Duodenal mucosa (tissue), 2 donors: ENCODE data around the gene PCYT1A.
A peak's percentile ranks its signal among the peaks of the same experiment; 100 is the strongest.

Source experiments
- H3K27ac ChIP-seq: one replicate; pipeline ENCODE4 v1.7.0; 2013; ENCODE audit warnings: low read depth, low read length
- H3K27me3 ChIP-seq, 2 donors: one replicate each; pipeline ENCODE4 v1.7.0; 2013; ENCODE audit warnings: low read length in 2 of 2, control low read depth in 1 of 2; ENCODE audit not compliant: insufficient read depth in 2 of 2, control insufficient read depth in 1 of 2
- H3K36me3 ChIP-seq, 2 donors: one replicate each; pipeline ENCODE4 v1.7.0; 2013; ENCODE audit warnings: low read length in 2 of 2, control low read depth in 1 of 2; ENCODE audit not compliant: insufficient read depth in 2 of 2, control insufficient read depth in 1 of 2
- H3K4me1 ChIP-seq, 2 donors: one replicate each; pipeline ENCODE4 v1.7.0; 2013; ENCODE audit warnings: low read length in 2 of 2, control low read depth in 1 of 2; ENCODE audit not compliant: insufficient read depth in 2 of 2, control insufficient read depth in 1 of 2
- H3K4me3 ChIP-seq, 2 donors: one replicate each; pipeline ENCODE4 v1.7.0; 2013; ENCODE audit warnings: low read length in 2 of 2, low read depth in 1 of 2
- H3K9ac ChIP-seq, 2 donors: one replicate each; pipeline ENCODE4 v1.7.0; 2013; ENCODE audit warnings: low read length in 2 of 2, low read depth in 1 of 2
- H3K9me3 ChIP-seq, 2 donors: one replicate each; pipeline ENCODE4 v1.7.0; 2013; ENCODE audit warnings: low read length in 2 of 2, control low read depth in 1 of 2; ENCODE audit not compliant: control insufficient read depth in 1 of 2

The PCYT1A gene

DNA sequence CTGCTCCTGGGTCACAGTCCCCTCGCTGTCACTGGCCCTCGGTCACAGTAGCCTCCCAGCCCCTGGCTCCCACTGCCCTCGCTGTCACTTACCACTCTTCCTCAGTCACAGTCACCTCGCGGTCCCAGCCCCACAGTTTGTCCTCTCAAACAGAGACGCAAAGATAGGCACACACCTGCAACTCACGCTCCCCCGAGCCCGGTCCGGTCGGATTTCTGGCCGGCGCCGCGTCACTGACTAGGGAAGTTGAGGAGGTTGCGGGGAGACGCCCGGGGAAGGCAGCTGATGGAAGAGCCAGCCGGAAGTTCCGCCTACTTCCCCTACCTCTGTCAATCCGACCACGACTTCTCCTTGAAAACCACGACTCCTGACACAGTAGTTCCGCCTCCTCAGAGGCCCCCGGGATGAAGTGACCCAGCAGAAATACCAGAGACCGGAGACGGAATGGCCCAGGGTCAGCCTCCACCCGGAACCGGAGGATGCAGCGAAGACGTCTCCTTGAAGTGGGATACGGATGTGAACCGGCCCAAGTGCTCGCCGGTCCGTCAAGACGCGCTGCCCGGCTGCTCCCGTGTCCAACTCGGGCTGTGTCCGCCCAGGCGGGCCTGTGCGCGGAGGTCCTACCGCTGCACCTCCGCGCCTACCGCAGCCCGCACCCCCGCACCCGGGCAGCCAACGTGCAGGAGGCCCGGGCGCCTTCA, at the start of gene PCYT1A:
Gene PCYT1A (minus strand): TSS at position 287 of the 701 bp plus-strand sequence. CDS start 17,195 bp downstream, outside the sequence.
- Histone ChIP-seq H3K9me3 (no peaks in the 10 kb centered on the region), H3K36me3 (no peaks in the 10 kb centered on the region), H3K27me3 (no peaks in the 10 kb centered on the region), H3K4me3 (peak within 1 kb of the TSS; percentile 96 to 100), H3K27ac (peak within 1 kb of the TSS; percentile 85), H3K4me1 (peaks cover 16 to 21% of the 10 kb centered on the region in 2 donors), H3K9ac (peak within 1 kb of the TSS; percentile 90 to 100)

DNA sequence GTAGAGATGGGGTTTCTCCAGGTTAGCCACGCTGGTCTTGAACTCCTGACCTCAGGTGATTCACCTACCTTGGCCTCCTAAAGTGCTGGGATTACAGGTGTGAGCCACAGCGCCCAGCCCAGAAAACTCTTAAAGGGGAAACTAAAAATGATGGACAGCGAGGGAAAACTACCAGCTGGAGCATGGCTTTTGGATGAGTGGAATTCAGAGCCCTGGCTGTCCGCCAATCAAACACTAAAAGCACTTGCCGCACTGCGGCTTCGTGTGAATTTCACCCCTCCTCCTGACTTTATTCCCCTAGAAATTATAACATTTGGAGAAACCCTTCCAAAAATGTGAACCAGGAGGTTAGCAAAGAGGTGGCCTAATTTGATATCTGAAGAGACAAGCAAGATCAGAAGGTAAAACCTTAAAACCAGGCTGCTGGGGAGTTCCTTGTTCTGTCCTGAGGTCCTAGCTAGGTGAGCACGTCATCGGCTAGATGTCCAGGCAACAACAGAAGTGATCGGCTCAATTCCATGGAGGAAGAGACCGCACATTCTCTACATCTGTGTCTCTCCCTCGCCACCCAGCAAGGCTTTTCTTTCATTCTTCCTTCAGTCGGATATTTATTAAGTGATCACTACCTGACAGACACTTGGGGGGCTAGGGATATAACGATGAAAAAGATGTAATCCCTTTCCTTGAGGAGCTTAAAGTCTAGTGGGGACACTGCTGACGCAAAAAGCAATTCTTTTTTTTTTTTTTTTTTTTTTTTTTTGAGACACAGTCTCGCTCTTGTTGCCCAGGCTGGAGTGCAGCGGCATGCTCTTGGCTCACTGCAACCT, 49.0 kb upstream of the PCYT1A start:
- no peaks in the 10 kb centered on the region for H3K9me3 ChIP-seq
- H3K4me3 ChIP-seq, result no peak overlapping the region
- H3K9ac ChIP-seq, result no peak overlapping the region
- H3K4me1 ChIP-seq, result no peaks in the 10 kb centered on the region
- H3K27me3 ChIP-seq, result peaks cover 0 to 3% of the 10 kb centered on the region in 2 donors
- H3K36me3 ChIP-seq, result no peaks in the 10 kb centered on the region
- no peak overlapping the region for H3K27ac ChIP-seq

DNA sequence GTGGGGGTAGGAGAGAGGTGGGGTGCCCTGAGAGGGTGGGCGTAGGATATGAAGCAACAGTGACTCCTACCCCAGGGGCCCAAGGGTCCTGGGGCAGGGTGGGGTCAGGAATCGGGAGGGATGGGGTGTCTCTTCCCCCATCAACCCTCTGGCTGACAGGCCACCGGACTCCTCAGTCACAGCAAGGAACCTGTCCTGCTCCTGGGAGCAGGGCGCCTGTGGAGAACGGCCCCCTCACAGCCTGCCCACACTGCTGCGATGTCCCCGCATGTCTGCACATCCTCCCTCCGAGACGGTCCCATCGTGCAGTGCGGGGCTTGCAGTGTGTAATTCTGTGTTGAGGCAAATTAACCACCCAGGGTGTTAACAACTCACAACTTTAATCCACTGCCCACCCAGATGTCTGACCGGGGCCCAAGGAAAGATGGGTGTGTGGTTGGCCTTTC, 48.0 kb upstream of the PCYT1A start:
- Histone ChIP-seq H3K9me3 (no peaks in the 10 kb centered on the region), H3K27ac (no peak overlapping the region), H3K9ac (no peak overlapping the region), H3K27me3 (peaks cover 0 to 3% of the 10 kb centered on the region in 2 donors), H3K36me3 (no peaks in the 10 kb centered on the region), H3K4me3 (no peak overlapping the region), H3K4me1 (no peaks in the 10 kb centered on the region)

- Histone ChIP-seq H3K4me1 (no peaks in the 10 kb centered on the region), H3K9me3 (no peaks in the 10 kb centered on the region), H3K27ac (no peak overlapping the region), H3K36me3 (no peaks in the 10 kb centered on the region), H3K4me3 (no peak overlapping the region), H3K9ac (no peak overlapping the region), H3K27me3 (peaks cover 0 to 3% of the 10 kb centered on the region in 2 donors)
Measured at GRCh38 chr3:196334982-196335381, 47.5 kb upstream of the PCYT1A start.

DNA sequence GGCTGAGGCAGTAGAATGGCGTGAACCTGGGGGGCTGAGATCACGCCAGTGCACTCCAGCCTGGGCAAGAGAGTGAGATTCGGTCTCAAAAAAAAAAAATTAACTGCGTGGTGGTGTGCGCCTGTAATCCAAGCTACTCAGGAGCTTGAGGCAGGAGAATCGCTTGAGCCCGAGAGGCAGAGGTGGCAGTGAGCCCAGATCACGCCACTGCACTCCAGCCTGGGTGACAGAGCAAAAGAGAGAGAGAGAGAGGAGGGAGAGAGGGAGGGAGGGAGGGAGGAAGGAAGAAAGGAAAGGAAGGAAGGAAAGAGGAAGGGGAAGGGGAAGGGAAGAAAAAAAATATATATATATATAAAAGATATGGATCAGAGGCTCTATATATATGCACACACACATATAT, 44.6 kb upstream of the PCYT1A start:
- Histone ChIP-seq H3K9ac (no peak overlapping the region), H3K9me3 (no peaks in the 10 kb centered on the region), H3K27me3 (peaks cover 0 to 3% of the 10 kb centered on the region in 2 donors), H3K27ac (no peak overlapping the region), H3K36me3 (no peaks in the 10 kb centered on the region), H3K4me1 (no peaks in the 10 kb centered on the region), H3K4me3 (no peak overlapping the region)

- no peaks in the 10 kb centered on the region for H3K9me3 ChIP-seq
- H3K36me3 ChIP-seq, result no peaks in the 10 kb centered on the region
- no peak overlapping the region for H3K9ac ChIP-seq
- H3K27ac ChIP-seq, result no peak overlapping the region
- H3K27me3 ChIP-seq, result no peaks in the 10 kb centered on the region
- no peaks in the 10 kb centered on the region for H3K4me1 ChIP-seq
- no peak overlapping the region for H3K4me3 ChIP-seq
Measured at GRCh38 chr3:196327405-196327804, 39.9 kb upstream of the PCYT1A start.

DNA sequence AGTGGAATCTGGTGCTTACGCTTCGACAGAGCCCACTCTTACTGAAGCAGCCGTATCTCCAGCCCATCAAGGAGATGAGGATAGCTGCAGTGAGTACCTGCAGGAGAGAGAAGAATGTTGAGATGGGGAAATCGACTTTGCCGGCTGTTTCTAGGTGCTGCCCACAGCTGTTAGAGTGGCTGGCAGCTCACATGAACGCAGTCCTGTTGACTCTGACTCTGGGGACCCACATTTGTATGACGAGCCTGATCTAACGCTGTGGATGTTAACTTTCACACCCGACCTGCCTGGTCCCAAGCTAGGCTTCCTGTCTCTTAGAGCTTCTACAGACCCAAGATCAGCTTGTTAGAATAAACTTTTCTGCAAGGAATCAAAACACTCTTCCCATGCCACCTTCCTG, 39.4 kb upstream of the PCYT1A start:
- Histone ChIP-seq H3K36me3 (no peaks in the 10 kb centered on the region), H3K27me3 (no peaks in the 10 kb centered on the region), H3K27ac (no peak overlapping the region), H3K4me3 (no peak overlapping the region), H3K9ac (no peak overlapping the region), H3K4me1 (no peaks in the 10 kb centered on the region), H3K9me3 (no peaks in the 10 kb centered on the region)

- H3K36me3 ChIP-seq, result no peaks in the 10 kb centered on the region
- H3K9me3 ChIP-seq, result no peaks in the 10 kb centered on the region
- no peak overlapping the region for H3K4me3 ChIP-seq
- H3K4me1 ChIP-seq, result no peaks in the 10 kb centered on the region
- no peaks in the 10 kb centered on the region for H3K27me3 ChIP-seq
- H3K9ac ChIP-seq, result no peak overlapping the region
- H3K27ac ChIP-seq, result no peak overlapping the region
Measured at GRCh38 chr3:196323691-196324090, 36.2 kb upstream of the PCYT1A start.

DNA sequence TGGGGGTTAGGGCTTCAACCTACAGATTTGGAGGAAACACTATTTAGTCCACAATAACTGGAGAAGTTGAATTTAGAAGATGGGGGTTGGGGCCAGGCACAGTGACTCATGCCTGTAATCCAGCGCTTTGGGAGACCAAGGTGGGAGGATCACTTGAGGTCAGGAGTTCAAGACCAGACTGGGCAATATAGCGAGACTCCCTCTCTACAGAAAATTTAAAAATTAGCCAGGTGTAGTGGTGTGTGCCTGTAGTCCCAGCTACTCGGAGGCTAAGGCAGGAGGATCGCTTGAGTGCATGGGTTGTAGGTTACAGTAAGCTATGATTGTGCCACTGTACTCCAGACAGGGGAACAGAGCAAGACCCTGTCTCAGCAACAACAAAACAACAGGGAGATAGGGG, 35.5 kb upstream of the PCYT1A start:
- Histone ChIP-seq H3K9me3 (no peaks in the 10 kb centered on the region), H3K27ac (no peak overlapping the region), H3K27me3 (no peaks in the 10 kb centered on the region), H3K9ac (no peak overlapping the region), H3K36me3 (no peaks in the 10 kb centered on the region), H3K4me3 (no peak overlapping the region), H3K4me1 (no peaks in the 10 kb centered on the region)

DNA sequence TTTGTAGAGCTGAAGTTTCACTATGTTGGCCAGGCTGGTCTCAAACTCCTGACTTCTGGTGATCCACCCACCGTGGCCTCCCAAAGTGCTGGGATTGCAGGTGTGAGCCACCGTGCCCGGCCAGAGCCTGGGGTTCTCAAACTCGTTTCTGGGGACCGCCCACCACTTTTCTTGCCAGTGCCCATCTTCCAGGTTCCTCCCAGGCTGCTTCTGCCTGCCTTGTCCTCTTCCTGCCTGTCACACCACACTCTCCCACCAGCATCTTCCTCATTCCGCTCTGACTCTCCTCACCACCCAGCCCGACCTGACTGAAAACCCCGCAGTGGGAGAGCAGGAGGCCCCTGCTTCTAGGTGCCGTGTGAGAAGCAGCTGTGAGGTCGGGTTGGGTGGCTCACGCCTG, 33.6 kb upstream of the PCYT1A start:
- no peaks in the 10 kb centered on the region for H3K9me3 ChIP-seq
- H3K4me3 ChIP-seq, result no peak overlapping the region
- H3K27me3 ChIP-seq, result no peaks in the 10 kb centered on the region
- H3K9ac ChIP-seq, result no peak overlapping the region
- no peaks in the 10 kb centered on the region for H3K4me1 ChIP-seq
- H3K36me3 ChIP-seq, result no peaks in the 10 kb centered on the region
- no peak overlapping the region for H3K27ac ChIP-seq
